Measurements from ENCODE around the gene SRPRB.

DNA sequence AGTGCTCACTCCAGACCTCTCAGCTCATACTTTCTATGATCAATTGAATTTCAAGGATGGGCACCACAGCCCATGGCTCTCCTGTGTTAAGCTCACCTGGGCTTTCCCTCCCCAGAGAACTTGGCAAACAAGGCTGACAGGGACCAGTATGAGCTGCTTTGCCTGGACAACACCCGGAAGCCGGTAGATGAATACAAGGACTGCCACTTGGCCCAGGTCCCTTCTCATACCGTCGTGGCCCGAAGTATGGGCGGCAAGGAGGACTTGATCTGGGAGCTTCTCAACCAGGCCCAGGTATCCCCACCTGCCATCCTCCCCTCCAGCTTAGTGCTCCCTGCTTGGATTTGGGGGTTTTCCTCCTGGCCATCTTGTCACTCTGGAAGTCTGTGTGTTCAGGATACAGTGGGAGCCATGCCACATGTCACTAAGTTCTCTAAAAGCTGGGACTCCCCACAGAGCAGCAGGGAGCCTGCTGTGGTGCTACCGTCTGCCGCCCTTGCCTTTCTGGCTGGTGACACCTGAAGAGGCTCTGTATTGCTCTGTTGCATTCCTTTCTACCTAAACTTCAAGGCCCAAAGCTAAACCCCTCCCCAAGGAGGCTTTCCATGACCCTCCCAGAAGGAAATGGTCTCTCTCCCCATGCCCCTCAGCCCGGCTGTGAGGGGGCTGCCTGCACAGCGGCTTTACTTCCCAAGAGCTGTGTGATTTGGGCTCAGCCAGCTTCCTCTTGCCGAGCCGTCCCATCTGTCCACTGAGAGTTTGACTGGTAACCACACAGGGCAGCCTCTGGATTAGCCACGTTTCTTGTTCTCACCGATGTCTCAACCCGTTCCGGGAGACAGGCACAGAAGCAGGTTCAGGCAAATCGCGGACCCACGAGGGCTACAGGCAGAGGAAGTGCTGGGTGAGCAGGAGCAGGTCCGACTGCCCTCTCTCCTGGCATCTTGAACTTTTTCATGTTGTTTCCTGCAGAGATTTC is 48.6 kb upstream of the SRPRB start:
- TF ChIP-seq POLR2AphosphoS5 (IDR thresholded peaks at IDR 0.05; ENCODE audit: low read depth): no peak
- TF ChIP-seq, protein P1, sequence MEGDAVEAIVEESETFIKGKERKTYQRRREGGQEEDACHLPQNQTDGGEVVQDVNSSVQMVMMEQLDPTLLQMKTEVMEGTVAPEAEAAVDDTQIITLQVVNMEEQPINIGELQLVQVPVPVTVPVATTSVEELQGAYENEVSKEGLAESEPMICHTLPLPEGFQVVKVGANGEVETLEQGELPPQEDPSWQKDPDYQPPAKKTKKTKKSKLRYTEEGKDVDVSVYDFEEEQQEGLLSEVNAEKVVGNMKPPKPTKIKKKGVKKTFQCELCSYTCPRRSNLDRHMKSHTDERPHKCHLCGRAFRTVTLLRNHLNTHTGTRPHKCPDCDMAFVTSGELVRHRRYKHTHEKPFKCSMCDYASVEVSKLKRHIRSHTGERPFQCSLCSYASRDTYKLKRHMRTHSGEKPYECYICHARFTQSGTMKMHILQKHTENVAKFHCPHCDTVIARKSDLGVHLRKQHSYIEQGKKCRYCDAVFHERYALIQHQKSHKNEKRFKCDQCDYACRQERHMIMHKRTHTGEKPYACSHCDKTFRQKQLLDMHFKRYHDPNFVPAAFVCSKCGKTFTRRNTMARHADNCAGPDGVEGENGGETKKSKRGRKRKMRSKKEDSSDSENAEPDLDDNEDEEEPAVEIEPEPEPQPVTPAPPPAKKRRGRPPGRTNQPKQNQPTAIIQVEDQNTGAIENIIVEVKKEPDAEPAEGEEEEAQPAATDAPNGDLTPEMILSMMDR (conservative IDR thresholded peaks at IDR 0.05; ENCODE audit: low read depth in 2 of 2): no peak
